Endothelial cell of umbilical vein (primary cell): ENCODE results near the gene RPS24. TPM values are rescaled to one million over a fixed set of nuclear protein-coding genes. Genes with fewer than 3 reads are reported as not detected.

ENCODE experiments used
- BruUV-seq: library from RNA; stranded (reverse); fragments of 400-500 nt; replicated peaks from 2 replicates; lab custom pipeline; 2021; lab: Mats Ljungman, UMichigan
- CTCF ChIA-PET: fragments of 300-600, 350-600 bp; sonication (Branson Sonifier 250); formaldehyde crosslinking; loops from one replicate; lab custom pipeline; 2021; ENCODE audit warnings: antibody characterized with exemption, inconsistent platforms; lab: Charles Lee
- POLR2A ChIA-PET: fragments of 300-600, 350-600 bp; sonication (Branson Sonifier 250); formaldehyde crosslinking; loops from one replicate; lab custom pipeline; 2021; ENCODE audit warnings: antibody characterized with exemption, inconsistent platforms; lab: Charles Lee
- DNase-seq: peaks from one replicate; pipeline ENCODE4 v3.0.0-alpha.2; 2011; ENCODE audit warnings: low read depth, low spot score
- FAIRE-seq: peaks from 2 replicates; lab custom pipeline; 2011; peaks lifted over from hg19 to GRCh38; lab: Jason Lieb, UNC
- H2AFZ ChIP-seq: 2 replicates; pipeline ENCODE4 v1.6.0; 2012; ENCODE audit warnings: low read depth, low read length, control low read depth, inconsistent platforms
- H3K27ac ChIP-seq: 2 replicates; pipeline ENCODE4 v1.5.1; 2011; ENCODE audit warnings: low read depth, mild to moderate bottlenecking, control low read depth, low read length, moderate library complexity; ENCODE audit not compliant: insufficient read depth
- H3K27me3 ChIP-seq, 2 experiments: 2 replicates each; pipeline versions ENCODE4 v1.6.0 to v1.6.1; 2011; ENCODE audit warnings: low read length in 2 of 2, mixed read lengths in 1 of 2; ENCODE audit not compliant: control insufficient read depth in 2 of 2, insufficient read depth in 2 of 2
- H3K36me3 ChIP-seq, 2 experiments: 2 replicates in 1 of 2; 3 replicates in 1 of 2; pipeline ENCODE4 v1.5.1; 2011; ENCODE audit warnings: low read length in 2 of 2, mild to moderate bottlenecking in 1 of 2, moderate library complexity in 1 of 2; ENCODE audit not compliant: control insufficient read depth in 2 of 2, insufficient read depth in 2 of 2; ENCODE audit errors: extremely low read depth in 1 of 2
- H3K4me1 ChIP-seq: 3 replicates; pipeline ENCODE4 v1.5.1; 2011; ENCODE audit warnings: mild to moderate bottlenecking, low read length; ENCODE audit not compliant: control insufficient read depth, insufficient read depth; ENCODE audit errors: extremely low read depth
- H3K4me2 ChIP-seq: 2 replicates; pipeline ENCODE4 v1.6.1; 2011; ENCODE audit warnings: low read length, control low read depth, mixed read lengths; ENCODE audit not compliant: insufficient read depth
- H3K4me3 ChIP-seq, 3 experiments: fragments of 200-600 bp in 1 of 3; sonication (generic), shearing (Covaris generic) in 1 of 3; replicated peaks in 1 of 3; 2 replicates each; pipeline ENCODE4 v1.5.1; 2011 to 2016; ENCODE audit warnings: control low read depth in 3 of 3, low read length in 3 of 3, mild to moderate bottlenecking in 2 of 3, inconsistent platforms in 1 of 3, low read depth in 1 of 3, moderate library complexity in 1 of 3; ENCODE audit not compliant: insufficient read depth in 1 of 3
- H3K79me2 ChIP-seq: 2 replicates; pipeline ENCODE4 v1.6.0; 2012; ENCODE audit warnings: low read length, inconsistent platforms; ENCODE audit not compliant: control insufficient read depth, insufficient read depth
- H3K9ac ChIP-seq: replicated peaks from 2 replicates; pipeline ENCODE3; 2011; ENCODE audit warnings: low read length, control low read depth; ENCODE audit not compliant: insufficient read depth; ENCODE audit errors: extremely low read depth
- H3K9me1 ChIP-seq: replicated peaks from 3 replicates; pipeline ENCODE4 v1.6.0; 2011; ENCODE audit warnings: mild to moderate bottlenecking, low read length; ENCODE audit not compliant: control insufficient read depth, insufficient read depth; ENCODE audit errors: extremely low read depth
- H3K9me3 ChIP-seq: replicated peaks from 2 replicates; pipeline ENCODE4 v1.5.1; 2012; ENCODE audit warnings: low read length, inconsistent platforms; ENCODE audit not compliant: control insufficient read depth, insufficient read depth
- H4K20me1 ChIP-seq: replicated peaks from 2 replicates; pipeline ENCODE3; 2011; ENCODE audit warnings: mild to moderate bottlenecking, low read length; ENCODE audit not compliant: control insufficient read depth, insufficient read depth; ENCODE audit errors: extremely low read depth
- EZH2 ChIP-seq: IDR thresholded peaks from 2 replicates; pipeline ENCODE4 v1.6.1; 2012; ENCODE audit warnings: borderline replicate concordance, low read depth, mild to moderate bottlenecking, moderate library complexity, low read length, inconsistent platforms; ENCODE audit not compliant: severe bottlenecking
- FOS ChIP-seq: IDR thresholded peaks from 2 replicates; pipeline ENCODE4 v1.6.1; 2011; ENCODE audit warnings: mild to moderate bottlenecking, low read length, moderate library complexity, borderline replicate concordance; ENCODE audit not compliant: insufficient read depth
- GATA2 ChIP-seq: IDR thresholded peaks from 2 replicates; pipeline ENCODE4 v1.7.0; 2011; ENCODE audit warnings: low read depth, mild to moderate bottlenecking, moderate library complexity, mixed read lengths, low read length; ENCODE audit not compliant: insufficient read length, insufficient read depth
- JUN ChIP-seq: IDR thresholded peaks from 2 replicates; pipeline ENCODE4 v1.6.1; 2011; ENCODE audit warnings: borderline replicate concordance, low read depth; ENCODE audit not compliant: insufficient read length, insufficient read depth
- MYC ChIP-seq: IDR thresholded peaks from one replicate; pipeline ENCODE4 v1.6.1; 2011; ENCODE audit warnings: mild to moderate bottlenecking, low read depth, low read length
- POLR2A ChIP-seq: IDR thresholded peaks from 2 replicates; pipeline ENCODE4 v1.6.1; 2012; ENCODE audit warnings: low read depth, mild to moderate bottlenecking, control low read depth, low read length
- POLR2AphosphoS5 ChIP-seq: IDR thresholded peaks from 2 replicates; pipeline ENCODE4 v1.6.1; 2012; ENCODE audit warnings: low read depth, mild to moderate bottlenecking, control low read depth, low read length, moderate library complexity; ENCODE audit not compliant: insufficient read depth
- dilution Hi-C: fragments of 300-500 bp; cut with MboI; formaldehyde crosslinking; loops from one replicate; pipeline ENCODE4 v1.15.0; 2019; ENCODE audit warnings: low sequenced_read_pairs; ENCODE audit not compliant: extremely low pct_ligation_motif_present
- intact Hi-C: fragments of 100-400 bp; cut with micrococcal nuclease; formaldehyde crosslinking; loops from one replicate; pipeline ENCODE4 v1.10.0; 2022
- polyA plus RNA-seq, 4 experiments: library from polyadenylated mRNA; depleted of rRNA in 3 of 4; stranded (reverse) in 3 of 4; unstranded in 1 of 4; fragments of >200 nt; gene quantifications; 2 replicates each; pipeline versions ENCODE4 v1.2.1 to v1.2.3, GENCODE V29; 2011 to 2012; ENCODE audit warnings: missing spikeins in 1 of 4
- total RNA-seq: library from RNA; stranded (reverse); gene quantifications from 2 replicates; pipeline ENCODE4 v1.2.3, GENCODE V29; 2021
- TF ChIP-seq, protein P1 (sequence below), 2 donors: IDR thresholded peaks; 1 replicate in 1 of 2; 2 replicates in 1 of 2; pipeline ENCODE4 v1.5.1; 2011; ENCODE audit warnings: low read length in 2 of 2, mild to moderate bottlenecking in 2 of 2, moderate library complexity in 2 of 2, control low read depth in 1 of 2, inconsistent platforms in 1 of 2, low read depth in 1 of 2; ENCODE audit not compliant: insufficient read depth in 1 of 2; ENCODE audit errors: extremely low read depth in 1 of 2
- TF ChIP-seq, protein P2 (sequence below): IDR thresholded peaks from 2 replicates; pipeline ENCODE4 v1.6.1; 2011; ENCODE audit not compliant: insufficient read depth, insufficient read length

Gene RPS24
- total and polyA plus RNA-seq, 2 donors (not counting 3 experiments of a cell fraction or from before 2014, with no cell fraction given) = 1,446 to 2,326 TPM

DNA sequence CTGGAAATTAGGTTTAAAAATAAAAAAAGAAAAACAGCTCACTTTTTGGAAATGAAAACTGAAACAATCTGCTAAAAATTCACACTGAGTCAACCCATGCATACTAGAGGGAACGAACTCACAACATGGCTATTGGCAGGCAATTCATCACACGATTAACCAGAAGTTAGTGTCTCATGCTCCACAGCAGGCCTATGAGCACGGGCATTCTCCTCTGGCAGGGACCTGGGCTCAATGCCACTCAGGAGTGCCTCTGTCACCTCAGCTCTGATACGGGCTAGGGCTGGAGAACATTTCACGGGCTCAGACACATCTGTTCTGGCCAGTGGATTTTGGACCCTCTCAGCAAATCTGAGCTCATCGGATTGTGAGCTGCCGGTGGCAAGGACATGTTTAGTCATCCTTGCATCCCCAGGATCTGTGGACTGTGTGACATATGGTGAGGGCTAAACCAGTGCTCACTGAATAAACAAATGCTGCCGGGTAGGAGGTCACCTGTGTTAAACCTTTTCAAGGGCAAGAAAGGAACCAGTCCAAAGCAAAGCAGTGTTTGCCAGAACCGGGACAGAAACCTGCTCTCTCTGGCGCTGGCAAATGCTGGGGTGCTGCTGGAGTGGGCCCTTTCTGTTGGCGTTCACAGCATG lies 44.5 kb upstream of the RPS24 start:
- Histone ChIP-seq H3K36me3 (peaks cover 20 to 45% of the 10 kb centered on the region in 2 experiments), H3K27ac (no peak overlapping the region)
- dilution Hi-C loops = no loop called here

More for the DNA sequence above, 44.5 kb upstream of the RPS24 start:
- ChIA-PET POLR2A (interaction anchor here (0.7 kb wide), 1 partner anchor 204 kb away, joined by 4 read pairs; no protein-coding TSS in a partner anchor), CTCF (interaction anchor here (1.1 to 2.9 kb wide), 4 partner anchors 15 to 142 kb away, joined by 3 to 10 read pairs (median 6); no protein-coding TSS in a partner anchor)
- BruUV-seq = no TSS peak
- no peak overlapping the region for H3K4me3 ChIP-seq
- H3K4me1 ChIP-seq = peaks cover 12% of the 10 kb centered on the region
- H3K9ac ChIP-seq = no peak overlapping the region
- H3K9me1 ChIP-seq = no peaks in the 10 kb centered on the region
- no peaks in the 10 kb centered on the region for H3K27me3 ChIP-seq
- no peaks in the 10 kb centered on the region for H3K79me2 ChIP-seq
- H3K4me2 ChIP-seq = no peak overlapping the region
- H3K9me3 ChIP-seq = no peaks in the 10 kb centered on the region
- DNase-seq (no peak), FAIRE-seq (no peak)
- intact Hi-C loops = no loop called here
- peaks cover 3% of the 10 kb centered on the region for H4K20me1 ChIP-seq
- H2AFZ ChIP-seq = no peak overlapping the region
- TF ChIP-seq, protein P1, sequence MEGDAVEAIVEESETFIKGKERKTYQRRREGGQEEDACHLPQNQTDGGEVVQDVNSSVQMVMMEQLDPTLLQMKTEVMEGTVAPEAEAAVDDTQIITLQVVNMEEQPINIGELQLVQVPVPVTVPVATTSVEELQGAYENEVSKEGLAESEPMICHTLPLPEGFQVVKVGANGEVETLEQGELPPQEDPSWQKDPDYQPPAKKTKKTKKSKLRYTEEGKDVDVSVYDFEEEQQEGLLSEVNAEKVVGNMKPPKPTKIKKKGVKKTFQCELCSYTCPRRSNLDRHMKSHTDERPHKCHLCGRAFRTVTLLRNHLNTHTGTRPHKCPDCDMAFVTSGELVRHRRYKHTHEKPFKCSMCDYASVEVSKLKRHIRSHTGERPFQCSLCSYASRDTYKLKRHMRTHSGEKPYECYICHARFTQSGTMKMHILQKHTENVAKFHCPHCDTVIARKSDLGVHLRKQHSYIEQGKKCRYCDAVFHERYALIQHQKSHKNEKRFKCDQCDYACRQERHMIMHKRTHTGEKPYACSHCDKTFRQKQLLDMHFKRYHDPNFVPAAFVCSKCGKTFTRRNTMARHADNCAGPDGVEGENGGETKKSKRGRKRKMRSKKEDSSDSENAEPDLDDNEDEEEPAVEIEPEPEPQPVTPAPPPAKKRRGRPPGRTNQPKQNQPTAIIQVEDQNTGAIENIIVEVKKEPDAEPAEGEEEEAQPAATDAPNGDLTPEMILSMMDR (IDR thresholded peaks at IDR 0.05; ENCODE audit: extremely low read depth in 1 of 2, insufficient read depth in 1 of 2, low read depth in 1 of 2, low read length in 2 of 2) = no peak
- TF ChIP-seq, protein P2, sequence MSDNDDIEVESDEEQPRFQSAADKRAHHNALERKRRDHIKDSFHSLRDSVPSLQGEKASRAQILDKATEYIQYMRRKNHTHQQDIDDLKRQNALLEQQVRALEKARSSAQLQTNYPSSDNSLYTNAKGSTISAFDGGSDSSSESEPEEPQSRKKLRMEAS = no peak
- TF ChIP-seq POLR2A (no peak), JUN (no peak), GATA2 (no peak), FOS (no peak), MYC (no peak), EZH2 (no peak), POLR2AphosphoS5 (no peak)
